ENCODE results near the gene SPOCK1.

The SPOCK1 gene

DNA sequence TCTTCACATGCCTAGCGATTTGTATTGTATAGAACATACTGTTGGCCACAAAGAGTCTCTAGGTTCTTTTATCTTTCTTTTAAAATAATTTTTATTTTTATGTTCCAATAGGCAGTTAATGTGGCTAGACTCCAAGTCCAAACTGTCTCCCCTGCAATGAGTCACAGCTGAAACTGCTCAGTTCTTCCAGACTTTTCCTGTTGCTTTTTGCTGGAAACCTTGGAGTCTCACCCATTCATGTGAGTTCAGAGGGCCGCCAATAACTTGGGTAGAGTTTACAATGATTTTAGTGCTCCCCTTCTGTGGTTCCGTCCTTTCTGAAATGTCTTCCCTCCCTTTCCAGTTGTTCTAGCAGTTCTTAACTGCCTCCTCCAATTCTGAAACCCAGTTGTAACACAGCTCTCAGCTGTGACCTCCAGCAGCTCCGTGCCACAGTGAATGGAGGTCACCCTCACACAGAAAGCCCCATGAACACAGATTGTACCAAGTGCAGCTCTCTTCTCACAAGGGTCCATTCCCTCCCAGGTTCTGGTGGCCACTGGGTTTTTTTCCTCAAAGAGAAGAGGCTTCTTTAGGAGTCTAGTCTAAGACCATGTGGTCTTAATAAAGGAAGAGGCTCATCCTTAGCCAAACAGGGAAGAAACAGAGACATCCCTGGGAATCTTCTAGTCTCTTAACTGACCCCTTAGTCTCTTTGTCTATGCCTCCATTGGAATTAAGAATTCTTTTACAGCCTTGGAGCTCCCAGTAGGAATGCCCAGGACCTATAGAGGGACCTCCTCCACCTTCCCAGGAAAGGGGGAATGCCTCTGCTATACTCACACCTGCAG is 198.5 kb downstream of the SPOCK1 start:
- DNase-seq, result no peak

GRCh38 chr5:137296213-137296781 is 202.8 kb downstream of the SPOCK1 start:
- peak in 9 of 56 donors; percentile 5 to 47 (median 20) for DNase-seq

DNA sequence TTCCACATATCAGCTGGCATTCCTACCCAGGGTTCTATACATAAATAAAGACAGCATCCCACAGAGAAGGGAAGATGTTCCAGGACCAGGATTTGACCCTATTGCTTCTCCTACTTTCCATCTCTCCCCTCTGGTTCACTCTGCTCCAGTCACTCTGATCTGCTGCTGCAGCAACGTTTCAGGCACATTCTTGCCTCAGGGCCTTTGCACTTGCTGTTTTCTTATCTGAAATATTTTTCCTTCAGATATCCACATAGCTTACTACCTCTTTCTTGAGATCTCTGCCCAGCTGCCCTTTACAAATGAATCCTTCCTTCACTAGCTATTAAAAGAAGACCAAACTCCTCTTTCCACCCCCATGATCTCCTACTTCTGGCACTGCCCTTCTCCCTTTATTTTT is 204.5 kb downstream of the SPOCK1 start:
- no peak for DNase-seq

DNA sequence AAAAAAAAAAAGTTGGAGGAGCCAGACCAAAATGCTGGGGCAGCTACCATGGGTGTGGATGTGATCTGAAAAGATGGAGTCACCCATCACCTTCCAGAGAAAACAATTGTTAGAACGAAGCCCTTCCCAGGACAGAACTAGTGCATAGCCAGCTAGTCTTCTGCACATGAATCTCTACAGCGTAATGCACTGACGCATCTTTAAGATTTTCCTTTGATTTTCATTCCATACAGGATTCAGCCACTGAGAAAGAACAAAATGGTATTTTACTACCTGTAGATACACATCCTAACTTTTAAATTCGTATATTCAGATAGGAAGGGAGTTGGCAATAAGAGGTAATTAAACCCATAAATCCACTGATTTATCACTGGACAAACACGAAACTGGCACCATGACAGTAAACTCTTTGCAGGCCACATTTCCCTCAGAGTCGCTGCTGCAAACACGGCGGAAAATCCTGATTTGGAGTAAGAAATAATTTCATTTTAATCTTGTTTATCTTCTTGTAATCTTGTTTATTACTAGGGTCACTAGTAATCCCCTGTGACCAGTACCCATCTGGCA is 206.6 kb downstream of the SPOCK1 start:
- no peak for DNase-seq

GRCh38 chr5:137291436-137291835 is 207.7 kb downstream of the SPOCK1 start:
- no peak for DNase-seq

GRCh38 chr5:137291031-137291430 is 208.1 kb downstream of the SPOCK1 start:
- no peak for DNase-seq

- DNase-seq, result no peak
Measured at GRCh38 chr5:137290373-137290772, 208.8 kb downstream of the SPOCK1 start.

GRCh38 chr5:137289856-137290255 is 209.3 kb downstream of the SPOCK1 start:
- DNase-seq, result no peak

- no peak for DNase-seq
Measured at GRCh38 chr5:137287569-137287968, 211.6 kb downstream of the SPOCK1 start.

DNA sequence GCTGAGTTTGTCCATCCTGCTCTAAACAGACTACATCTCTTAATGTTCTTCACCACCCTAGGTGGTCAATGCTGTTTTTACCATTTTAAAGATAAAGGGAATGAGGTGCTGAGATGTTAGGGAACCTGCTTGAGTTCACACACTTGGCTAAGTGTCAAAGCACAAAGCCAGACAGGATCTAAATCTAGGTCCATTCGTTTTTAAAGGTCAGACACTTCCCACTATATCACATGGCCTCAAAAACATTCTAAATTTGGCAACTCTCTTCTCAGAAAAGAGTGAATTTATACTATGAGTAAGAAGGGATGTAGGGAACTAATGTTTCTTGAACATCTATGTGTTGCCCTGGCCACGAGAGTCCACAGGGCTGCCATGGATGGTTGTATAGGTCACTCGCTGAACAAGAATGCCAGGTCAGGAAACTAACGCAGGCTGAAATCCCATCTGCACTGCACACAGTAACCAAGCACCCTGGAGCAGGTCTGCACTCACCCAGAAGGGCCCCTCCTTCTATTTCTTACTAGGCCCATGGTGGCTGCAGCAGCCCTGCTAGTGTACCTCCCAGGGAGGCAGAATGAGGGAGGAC is 213.0 kb downstream of the SPOCK1 start:
- no peak for DNase-seq

DNA sequence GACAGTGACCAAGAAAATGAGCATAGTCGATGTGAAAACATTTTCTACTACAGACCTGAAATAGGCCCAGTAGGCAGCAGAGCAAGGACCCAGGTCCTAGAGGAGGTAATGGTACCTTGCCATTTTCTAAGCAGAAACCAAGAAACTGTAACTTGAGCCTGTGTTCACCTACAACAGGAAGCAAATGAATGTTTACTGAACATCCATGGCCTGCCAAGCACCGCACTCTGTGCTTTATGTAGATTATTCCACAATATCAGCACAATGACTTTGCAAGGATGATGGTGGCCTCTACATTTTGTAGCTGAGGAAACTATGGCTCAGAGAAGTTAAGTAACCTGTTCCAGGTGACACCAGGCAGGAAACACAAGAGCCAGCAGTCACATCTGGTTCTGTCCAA is 215.3 kb downstream of the SPOCK1 start:
- no peak for DNase-seq

GRCh38 chr5:137282216-137282615 is 216.9 kb downstream of the SPOCK1 start:
- no peak for DNase-seq

DNA sequence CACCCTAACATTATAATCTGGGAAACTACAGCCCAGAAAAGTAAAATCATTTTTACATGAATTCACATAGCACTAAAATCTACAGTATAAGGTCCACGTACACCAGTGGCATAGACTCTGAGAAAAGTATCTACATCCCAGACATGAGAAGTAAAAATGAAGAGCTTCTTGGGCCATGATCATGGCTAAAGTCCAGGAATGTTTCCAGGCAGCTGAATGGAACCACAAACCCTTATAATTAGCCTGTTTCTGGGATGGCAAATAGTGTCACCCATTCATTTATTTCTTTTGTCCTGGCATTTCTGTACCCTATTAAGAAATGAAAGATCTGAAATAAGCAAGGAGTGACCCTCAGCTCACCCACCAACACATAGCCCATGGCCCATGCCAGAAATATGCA is 217.9 kb downstream of the SPOCK1 start:
- DNase-seq, result no peak

DNA sequence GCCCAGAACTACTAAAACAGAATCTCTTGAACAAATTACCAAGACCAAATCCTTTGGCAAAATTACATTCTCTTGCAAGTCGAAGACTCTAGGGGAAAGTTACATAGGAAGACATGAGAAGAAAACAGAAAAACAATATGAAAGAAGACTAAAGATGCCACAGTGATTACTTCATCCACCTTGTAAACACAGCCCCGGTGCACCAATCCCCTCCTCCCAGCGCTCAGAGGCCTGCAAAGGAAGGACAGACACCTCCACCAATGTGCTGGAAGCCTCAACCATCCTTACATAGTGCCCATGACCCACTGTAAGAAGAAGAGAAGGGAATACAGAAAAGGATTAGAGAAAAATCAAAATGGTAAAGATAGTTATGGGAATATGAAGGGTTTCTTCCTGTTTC is 218.5 kb downstream of the SPOCK1 start:
- DNase-seq, result no peak

- no peak for DNase-seq
Measured at GRCh38 chr5:137279521-137280231, 219.4 kb downstream of the SPOCK1 start.

DNA sequence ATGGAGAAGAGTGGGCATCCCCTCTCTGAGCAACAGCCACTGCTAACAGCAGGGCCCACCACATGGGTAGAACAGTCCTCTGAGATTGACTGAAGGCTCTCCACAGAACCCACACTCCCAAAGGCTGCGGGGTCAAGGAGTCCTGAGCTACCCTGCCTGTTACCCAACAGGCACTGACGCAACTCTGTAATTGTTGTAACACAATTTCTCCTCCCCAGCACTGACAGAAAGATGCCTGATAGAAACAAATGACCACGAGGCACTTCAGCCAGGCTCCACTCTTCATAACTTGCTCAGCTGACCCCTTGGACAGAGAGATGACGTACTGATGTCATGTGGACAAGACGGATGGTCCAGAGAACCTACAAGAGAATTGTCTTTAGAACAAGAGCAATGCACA is 220.7 kb downstream of the SPOCK1 start:
- DNase-seq, result no peak

DNA sequence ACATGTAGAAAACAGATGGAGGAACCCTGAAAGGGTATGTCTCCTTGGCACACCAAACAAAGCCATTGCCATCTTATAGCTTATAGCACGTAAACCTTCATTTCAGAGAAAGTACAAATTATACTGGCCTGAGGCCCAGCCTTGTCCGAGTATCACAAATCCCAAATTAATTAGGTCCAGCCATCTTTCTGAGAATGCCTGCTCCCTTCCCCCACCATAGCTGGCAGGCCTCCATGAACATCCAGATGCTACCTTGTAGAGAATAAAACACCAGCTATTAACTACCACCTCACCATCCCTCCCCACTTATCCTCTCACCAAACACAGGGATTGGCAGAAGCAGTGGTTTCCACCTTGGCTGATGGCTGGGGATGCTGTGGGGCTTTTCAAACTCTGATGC is 224.0 kb downstream of the SPOCK1 start:
- no peak for DNase-seq

DNA sequence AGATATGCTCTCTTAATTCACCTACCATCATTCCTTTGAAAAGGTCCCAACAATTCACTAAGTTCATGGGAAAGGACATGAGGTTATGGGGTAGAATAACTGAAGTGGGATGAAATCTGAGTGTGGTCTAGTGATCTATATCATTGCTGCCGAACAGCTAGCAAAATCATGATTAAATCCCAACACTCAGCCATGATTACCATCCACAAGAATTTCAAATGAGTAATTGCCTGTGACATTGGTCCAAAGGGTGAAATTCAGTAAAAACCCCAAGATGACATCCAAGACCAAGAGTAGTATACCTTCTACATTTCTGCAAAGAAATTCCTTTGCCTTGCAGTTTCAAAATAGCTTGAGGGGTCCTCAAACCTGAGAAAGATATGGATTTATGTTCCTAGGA is 225.6 kb downstream of the SPOCK1 start:
- no peak for DNase-seq

DNA sequence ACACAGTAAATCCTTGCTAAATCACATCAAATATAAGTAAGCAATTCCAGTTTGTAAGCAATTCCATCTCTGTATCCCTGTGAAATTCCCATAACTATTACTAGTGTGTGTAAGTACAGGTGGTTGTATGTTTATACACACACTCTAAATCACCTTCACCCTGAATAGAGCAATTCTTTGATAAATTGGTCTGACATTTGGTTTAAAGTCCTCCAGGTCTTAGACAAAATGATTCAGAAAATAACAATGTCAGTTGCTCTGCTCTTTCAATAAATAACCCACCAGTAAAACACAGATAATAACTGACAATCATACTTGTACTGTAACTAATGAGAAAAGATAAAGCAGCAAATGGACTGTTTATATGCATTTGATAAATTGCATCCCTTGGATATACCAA is 226.3 kb downstream of the SPOCK1 start:
- DNase-seq, result no peak

DNA sequence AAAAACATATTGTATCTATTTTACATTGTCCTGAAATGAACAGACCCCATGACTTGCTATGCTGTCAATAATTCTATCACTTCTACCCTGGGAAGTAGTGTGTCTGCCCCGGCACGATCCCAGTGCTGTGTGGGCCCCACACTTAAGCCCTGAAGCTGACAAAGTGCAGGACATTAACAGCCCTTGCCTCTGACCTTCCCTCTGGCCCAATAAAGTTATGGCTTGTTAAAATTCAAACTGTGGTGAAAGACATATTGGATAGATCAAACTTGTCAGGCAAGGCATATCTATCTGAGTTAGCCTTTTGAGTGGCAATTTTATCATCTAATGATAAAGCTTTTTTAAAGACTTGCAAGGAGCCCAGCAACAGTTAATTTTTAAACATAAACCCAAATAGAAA is 229.2 kb downstream of the SPOCK1 start:
- no peak for DNase-seq

GRCh38 chr5:137269274-137269673 is 229.9 kb downstream of the SPOCK1 start:
- DNase-seq, result no peak

- DNase-seq, result no peak
Measured at GRCh38 chr5:137268646-137269045, 230.5 kb downstream of the SPOCK1 start.

Data from nucleus accumbens (tissue), 56 donors.